HepG2 (cell line): ENCODE measurements around the gene GPD1. TPM values are rescaled to one million over a fixed set of nuclear protein-coding genes. Genes with fewer than 3 reads are reported as not detected.
A peak's percentile ranks its signal among the peaks of the same experiment; 100 is the strongest.

Source experiments
- CCDC6 ChIP-seq: sonication (generic); formaldehyde crosslinking; IDR thresholded peaks from 2 replicates; pipeline ENCODE4 v1.8.1; 2022; ENCODE audit warnings: mild to moderate bottlenecking, missing genetic modification reagents, moderate library complexity
- DDIT3 ChIP-seq: sonication (generic); formaldehyde crosslinking; IDR thresholded peaks from 2 replicates; pipeline ENCODE4 v1.4.0; 2020; ENCODE audit warnings: mild to moderate bottlenecking, missing genetic modification reagents
- FOSL2 ChIP-seq: sonication (generic); formaldehyde crosslinking; IDR thresholded peaks from 2 replicates; pipeline ENCODE4 v1.4.0; 2020; ENCODE audit warnings: missing genetic modification reagents
- HOXA9 ChIP-seq: sonication (generic); formaldehyde crosslinking; IDR thresholded peaks from 2 replicates; pipeline ENCODE4 v1.8.1; 2022; ENCODE audit warnings: missing genetic modification reagents, mild to moderate bottlenecking, moderate library complexity, borderline replicate concordance
- LCORL ChIP-seq, 2 experiments: fragments of 450-650 bp in 1 of 2; sonication (generic) in 1 of 2; formaldehyde crosslinking in 1 of 2; IDR thresholded peaks; 2 replicates each; pipeline versions ENCODE4 v1.5.0 to v1.6.1; 2017 to 2020; ENCODE audit warnings: antibody characterized with exemption in 1 of 2, missing genetic modification reagents in 1 of 2
- RFX3 ChIP-seq: IDR thresholded peaks from 2 replicates; pipeline ENCODE4 v1.6.1; 2016; ENCODE audit warnings: missing biosample characterization, missing genetic modification reagents
- SKI ChIP-seq: fragments of 450-650 bp; IDR thresholded peaks from one replicate; pipeline ENCODE4 v1.6.1; 2018; ENCODE audit warnings: mild to moderate bottlenecking; ENCODE audit not compliant: partially characterized antibody
- TSC22D2 ChIP-seq: sonication (generic); formaldehyde crosslinking; IDR thresholded peaks from 2 replicates; pipeline ENCODE4 v1.5.1; 2020; ENCODE audit warnings: missing genetic modification reagents, mild to moderate bottlenecking, borderline replicate concordance
- ZBTB25 ChIP-seq: IDR thresholded peaks from 2 replicates; pipeline ENCODE4 v1.6.1; 2018; ENCODE audit warnings: missing genetic modification reagents
- ZFP36L1 ChIP-seq: sonication (generic); formaldehyde crosslinking; IDR thresholded peaks from 2 replicates; pipeline ENCODE4 v1.8.0; 2022; ENCODE audit warnings: mild to moderate bottlenecking, missing genetic modification reagents, moderate library complexity
- ZFX ChIP-seq: sonication (generic); formaldehyde crosslinking; IDR thresholded peaks from 2 replicates; pipeline ENCODE4 v1.4.0; 2020; ENCODE audit warnings: mild to moderate bottlenecking, low read depth, missing genetic modification reagents, moderate library complexity
- ZMYM3 ChIP-seq: sonication (generic); formaldehyde crosslinking; IDR thresholded peaks from 2 replicates; pipeline ENCODE4 v1.5.1; 2020; ENCODE audit warnings: mild to moderate bottlenecking, missing genetic modification reagents
- ZNF264 ChIP-seq: sonication (generic); formaldehyde crosslinking; IDR thresholded peaks from 2 replicates; pipeline ENCODE4 v1.4.0; 2020; ENCODE audit warnings: missing genetic modification reagents
- ZNF274 ChIP-seq: sonication (generic); formaldehyde crosslinking; IDR thresholded peaks from 2 replicates; pipeline ENCODE4 v1.5.1; 2020; ENCODE audit warnings: mild to moderate bottlenecking, missing genetic modification reagents
- ZNF331 ChIP-seq: sonication (generic); formaldehyde crosslinking; IDR thresholded peaks from 2 replicates; pipeline ENCODE4 v1.4.0; 2020; ENCODE audit warnings: missing genetic modification reagents
- ZNF543 ChIP-seq: sonication (generic); formaldehyde crosslinking; IDR thresholded peaks from 2 replicates; pipeline ENCODE4 v1.4.0; 2020; ENCODE audit warnings: mild to moderate bottlenecking, missing genetic modification reagents
- polyA plus RNA-seq, 8 experiments: library from polyadenylated mRNA; depleted of rRNA in 3 of 8; stranded (reverse) in 7 of 8; unstranded in 1 of 8; fragments of >200 nt; fragmentation: Illumina TruSeq in 4 of 8; extraction: Trizol in 4 of 8; gene quantifications; 2 replicates each; pipeline versions ENCODE4 v1.2.1 to v1.2.3, GENCODE V29; 2011 to 2016; ENCODE audit warnings: low read depth in 4 of 8, missing spikeins in 1 of 8, mixed read lengths in 1 of 8; ENCODE audit not compliant: insufficient read depth in 1 of 8
- total RNA-seq, 5 experiments: library from RNA; depleted of rRNA; stranded (reverse); fragments of >200 nt; fragmentation: Illumina TruSeq; extraction: Trizol; gene quantifications; 2 replicates each; pipeline ENCODE4 v1.2.3, GENCODE V29; 2016; ENCODE audit warnings: low read depth in 1 of 5
- TF ChIP-seq, protein P1 (sequence below): sonication (generic); formaldehyde crosslinking; IDR thresholded peaks from 2 replicates; pipeline ENCODE4 v1.5.0; 2020; ENCODE audit warnings: missing genetic modification reagents
- TF ChIP-seq, protein P2 (sequence below): sonication (generic); formaldehyde crosslinking; IDR thresholded peaks from 2 replicates; pipeline ENCODE4 v1.9.0; 2021; ENCODE audit warnings: mild to moderate bottlenecking, missing genetic modification reagents

The GPD1 gene
- total and polyA plus RNA-seq, 2 of the 13 experiments (the other 11 are each of a cell fraction or from before 2014, with no cell fraction given): 3.7 to 30.6 TPM

- TF ChIP-seq, protein P1, sequence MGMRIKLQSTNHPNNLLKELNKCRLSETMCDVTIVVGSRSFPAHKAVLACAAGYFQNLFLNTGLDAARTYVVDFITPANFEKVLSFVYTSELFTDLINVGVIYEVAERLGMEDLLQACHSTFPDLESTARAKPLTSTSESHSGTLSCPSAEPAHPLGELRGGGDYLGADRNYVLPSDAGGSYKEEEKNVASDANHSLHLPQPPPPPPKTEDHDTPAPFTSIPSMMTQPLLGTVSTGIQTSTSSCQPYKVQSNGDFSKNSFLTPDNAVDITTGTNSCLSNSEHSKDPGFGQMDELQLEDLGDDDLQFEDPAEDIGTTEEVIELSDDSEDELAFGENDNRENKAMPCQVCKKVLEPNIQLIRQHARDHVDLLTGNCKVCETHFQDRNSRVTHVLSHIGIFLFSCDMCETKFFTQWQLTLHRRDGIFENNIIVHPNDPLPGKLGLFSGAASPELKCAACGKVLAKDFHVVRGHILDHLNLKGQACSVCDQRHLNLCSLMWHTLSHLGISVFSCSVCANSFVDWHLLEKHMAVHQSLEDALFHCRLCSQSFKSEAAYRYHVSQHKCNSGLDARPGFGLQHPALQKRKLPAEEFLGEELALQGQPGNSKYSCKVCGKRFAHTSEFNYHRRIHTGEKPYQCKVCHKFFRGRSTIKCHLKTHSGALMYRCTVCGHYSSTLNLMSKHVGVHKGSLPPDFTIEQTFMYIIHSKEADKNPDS: no peak
- TF ChIP-seq CCDC6 (CRISPR knock-in tag) (peak; percentile 80), ZFX (CRISPR knock-in tag) (peak; percentile 80), FOSL2 (CRISPR knock-in tag) (no peak; the same call in 1 of the 2 replicates), SKI (peak; percentile 98), ZNF264 (CRISPR knock-in tag) (0 out of 2 replicates have a peak, but pooled peaks have one; percentile 43), ZBTB25 (CRISPR knock-in tag) (peak; percentile 67; the same call in 1 of the 2 replicates), ZFP36L1 (CRISPR knock-in tag) (peak; percentile 61; the same call in 1 of the 2 replicates), ZNF543 (no peak), ZMYM3 (CRISPR knock-in tag) (no peak; the same call in 1 of the 2 replicates), HOXA9 (CRISPR knock-in tag) (no peak), RFX3 (CRISPR knock-in tag) (no peak), ZNF274 (CRISPR knock-in tag) (no peak), DDIT3 (CRISPR knock-in tag) (no peak), ZNF331 (CRISPR knock-in tag) (peak; percentile 69), LCORL (IDR thresholded peaks at IDR 0.05) (no peak), LCORL (CRISPR knock-in tag; IDR thresholded peaks at IDR 0.05) (peak; percentile 25; the same call in 1 of the 2 replicates), TSC22D2 (peak; percentile 82; the same call in 1 of the 2 replicates)
- TF ChIP-seq, protein P2, sequence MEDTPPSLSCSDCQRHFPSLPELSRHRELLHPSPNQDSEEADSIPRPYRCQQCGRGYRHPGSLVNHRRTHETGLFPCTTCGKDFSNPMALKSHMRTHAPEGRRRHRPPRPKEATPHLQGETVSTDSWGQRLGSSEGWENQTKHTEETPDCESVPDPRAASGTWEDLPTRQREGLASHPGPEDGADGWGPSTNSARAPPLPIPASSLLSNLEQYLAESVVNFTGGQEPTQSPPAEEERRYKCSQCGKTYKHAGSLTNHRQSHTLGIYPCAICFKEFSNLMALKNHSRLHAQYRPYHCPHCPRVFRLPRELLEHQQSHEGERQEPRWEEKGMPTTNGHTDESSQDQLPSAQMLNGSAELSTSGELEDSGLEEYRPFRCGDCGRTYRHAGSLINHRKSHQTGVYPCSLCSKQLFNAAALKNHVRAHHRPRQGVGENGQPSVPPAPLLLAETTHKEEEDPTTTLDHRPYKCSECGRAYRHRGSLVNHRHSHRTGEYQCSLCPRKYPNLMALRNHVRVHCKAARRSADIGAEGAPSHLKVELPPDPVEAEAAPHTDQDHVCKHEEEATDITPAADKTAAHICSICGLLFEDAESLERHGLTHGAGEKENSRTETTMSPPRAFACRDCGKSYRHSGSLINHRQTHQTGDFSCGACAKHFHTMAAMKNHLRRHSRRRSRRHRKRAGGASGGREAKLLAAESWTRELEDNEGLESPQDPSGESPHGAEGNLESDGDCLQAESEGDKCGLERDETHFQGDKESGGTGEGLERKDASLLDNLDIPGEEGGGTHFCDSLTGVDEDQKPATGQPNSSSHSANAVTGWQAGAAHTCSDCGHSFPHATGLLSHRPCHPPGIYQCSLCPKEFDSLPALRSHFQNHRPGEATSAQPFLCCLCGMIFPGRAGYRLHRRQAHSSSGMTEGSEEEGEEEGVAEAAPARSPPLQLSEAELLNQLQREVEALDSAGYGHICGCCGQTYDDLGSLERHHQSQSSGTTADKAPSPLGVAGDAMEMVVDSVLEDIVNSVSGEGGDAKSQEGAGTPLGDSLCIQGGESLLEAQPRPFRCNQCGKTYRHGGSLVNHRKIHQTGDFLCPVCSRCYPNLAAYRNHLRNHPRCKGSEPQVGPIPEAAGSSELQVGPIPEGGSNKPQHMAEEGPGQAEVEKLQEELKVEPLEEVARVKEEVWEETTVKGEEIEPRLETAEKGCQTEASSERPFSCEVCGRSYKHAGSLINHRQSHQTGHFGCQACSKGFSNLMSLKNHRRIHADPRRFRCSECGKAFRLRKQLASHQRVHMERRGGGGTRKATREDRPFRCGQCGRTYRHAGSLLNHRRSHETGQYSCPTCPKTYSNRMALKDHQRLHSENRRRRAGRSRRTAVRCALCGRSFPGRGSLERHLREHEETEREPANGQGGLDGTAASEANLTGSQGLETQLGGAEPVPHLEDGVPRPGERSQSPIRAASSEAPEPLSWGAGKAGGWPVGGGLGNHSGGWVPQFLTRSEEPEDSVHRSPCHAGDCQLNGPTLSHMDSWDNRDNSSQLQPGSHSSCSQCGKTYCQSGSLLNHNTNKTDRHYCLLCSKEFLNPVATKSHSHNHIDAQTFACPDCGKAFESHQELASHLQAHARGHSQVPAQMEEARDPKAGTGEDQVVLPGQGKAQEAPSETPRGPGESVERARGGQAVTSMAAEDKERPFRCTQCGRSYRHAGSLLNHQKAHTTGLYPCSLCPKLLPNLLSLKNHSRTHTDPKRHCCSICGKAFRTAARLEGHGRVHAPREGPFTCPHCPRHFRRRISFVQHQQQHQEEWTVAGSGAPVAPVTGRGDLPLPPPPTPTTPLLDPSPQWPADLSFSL: no peak
These were observed 28.6 kb upstream of the GPD1 start (continued) for GRCh38 chr12:50074936-50075807.
